Smooth muscle cell (in vitro differentiated cells): ENCODE data around the gene PARD3B. TPM values are rescaled to one million over a fixed set of nuclear protein-coding genes. Genes with fewer than 3 reads are reported as not detected.

Experiments
- DNase-seq: peaks from one replicate; lab custom pipeline; 2025; ENCODE audit not compliant: unreplicated experiment; lab: John Stamatoyannopoulos, UW
- H2AFZ ChIP-seq: fragments of 200-600 bp; sonication (generic); 2 replicates; pipeline ENCODE4 v1.6.0; 2016; ENCODE audit warnings: antibody characterized with exemption, low read depth, mild to moderate bottlenecking
- H3F3A ChIP-seq: fragments of 200-600 bp; sonication (generic); 2 replicates; pipeline ENCODE4 v1.6.0; 2017; ENCODE audit warnings: antibody characterized with exemption, low read depth
- H3K27ac ChIP-seq: fragments of 200-600 bp; sonication (generic); 2 replicates; pipeline ENCODE4 v1.5.1; 2016; ENCODE audit warnings: low read depth, mild to moderate bottlenecking
- H3K27me3 ChIP-seq: fragments of 200-600 bp; sonication (generic); 2 replicates; pipeline ENCODE4 v1.6.1; 2016; ENCODE audit warnings: low read depth, mild to moderate bottlenecking
- H3K36me3 ChIP-seq: fragments of 200-600 bp; sonication (generic); 2 replicates; pipeline ENCODE4 v1.5.1; 2016; ENCODE audit warnings: low read depth
- H3K4me1 ChIP-seq: fragments of 200-600 bp; sonication (generic); 2 replicates; pipeline ENCODE4 v1.5.1; 2016; ENCODE audit warnings: low read depth
- H3K4me2 ChIP-seq: fragments of 200-600 bp; sonication (generic); 2 replicates; pipeline ENCODE4 v1.6.0; 2016; ENCODE audit warnings: mild to moderate bottlenecking
- H3K4me3 ChIP-seq: fragments of 200-600 bp; sonication (generic); 2 replicates; pipeline ENCODE4 v1.5.1; 2016; ENCODE audit warnings: mild to moderate bottlenecking
- H3K79me2 ChIP-seq: fragments of 200-600 bp; sonication (generic); 2 replicates; pipeline ENCODE4 v1.6.0; 2016; ENCODE audit warnings: low read depth, mild to moderate bottlenecking
- H3K9ac ChIP-seq: fragments of 200-600 bp; sonication (generic); 2 replicates; pipeline ENCODE4 v1.6.0; 2016; ENCODE audit warnings: low read depth
- H3K9me3 ChIP-seq: fragments of 200-600 bp; sonication (generic); replicated peaks from 2 replicates; pipeline ENCODE4 v1.5.1; 2016; ENCODE audit warnings: low read depth
- H4K20me1 ChIP-seq: fragments of 200-600 bp; sonication (generic); 2 replicates; pipeline ENCODE4 v1.6.0; 2016; ENCODE audit warnings: low read depth
- WGBS: methylation state at CpG from one replicate; pipeline ENCODE4 v1.1.7; 2016; ENCODE audit warnings: low lambda C conversion rate; 5-methylcytosine and 5-hydroxymethylcytosine counted together
- polyA plus RNA-seq: library from polyadenylated mRNA; unstranded; fragments of >200 nt; fragmentation: Nextera tagmentation; extraction: Ambion mirVana; gene quantifications from 2 replicates; pipeline ENCODE4 v1.2.1, GENCODE V29; 2016
- total RNA-seq: library from RNA; depleted of rRNA; stranded (reverse); fragments of >200 nt; gene quantifications from 2 replicates; pipeline ENCODE4 v1.2.3, GENCODE V29; 2014
- TF ChIP-seq, protein P1 (sequence below): fragments of 200-600 bp; sonication (generic); IDR thresholded peaks from 2 replicates; pipeline ENCODE4 v1.5.1; 2017; ENCODE audit warnings: borderline replicate concordance, mild to moderate bottlenecking, antibody characterized with exemption; ENCODE audit not compliant: insufficient read depth, poor library complexity, severe bottlenecking

PARD3B gene
- total and polyA plus RNA-seq, 2 experiments from 2014 or later: 3.3 to 12.2 TPM

DNA sequence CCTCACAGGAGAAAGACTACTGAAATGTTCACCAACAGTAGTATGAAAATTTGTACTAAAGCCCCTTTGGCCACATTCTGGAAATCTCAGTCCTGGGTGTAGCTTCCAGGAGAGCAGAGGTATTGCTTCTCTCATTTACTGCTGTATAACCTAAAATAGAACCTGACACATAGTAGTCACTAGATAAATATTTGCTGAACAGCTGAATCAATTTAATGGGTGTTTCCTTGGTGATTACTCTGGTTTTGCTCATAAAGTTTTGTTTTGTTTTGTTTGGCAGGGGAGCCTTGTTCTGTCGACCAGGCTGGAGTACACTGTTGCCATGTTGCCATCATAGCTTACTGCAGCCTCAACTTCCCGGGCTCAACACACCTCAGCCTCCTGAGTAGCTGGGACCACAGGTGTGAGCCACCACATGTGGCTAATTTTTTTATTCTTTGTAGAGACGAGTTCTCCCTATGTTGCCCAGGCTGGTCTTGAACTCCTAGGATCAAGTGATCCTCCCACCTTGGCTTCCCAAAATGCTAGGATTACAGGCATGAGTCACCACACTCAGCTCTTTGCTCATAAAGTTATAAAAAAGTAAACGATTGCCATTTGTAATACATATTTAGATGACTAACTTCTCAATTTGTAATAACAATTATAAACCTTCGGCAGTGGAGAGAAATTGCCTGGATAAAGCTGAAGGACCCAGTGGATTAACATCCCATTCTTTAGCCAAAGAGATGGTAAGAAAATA is 11.5 kb upstream of the PARD3B start:
- 89% methylated on average over 5 of the region's 5 CpGs for WGBS
- H3K9ac ChIP-seq: no peak overlapping the region
- H3K79me2 ChIP-seq: no peaks in the 10 kb centered on the region
- H3K9me3 ChIP-seq: no peaks in the 10 kb centered on the region
- TF ChIP-seq, protein P1, sequence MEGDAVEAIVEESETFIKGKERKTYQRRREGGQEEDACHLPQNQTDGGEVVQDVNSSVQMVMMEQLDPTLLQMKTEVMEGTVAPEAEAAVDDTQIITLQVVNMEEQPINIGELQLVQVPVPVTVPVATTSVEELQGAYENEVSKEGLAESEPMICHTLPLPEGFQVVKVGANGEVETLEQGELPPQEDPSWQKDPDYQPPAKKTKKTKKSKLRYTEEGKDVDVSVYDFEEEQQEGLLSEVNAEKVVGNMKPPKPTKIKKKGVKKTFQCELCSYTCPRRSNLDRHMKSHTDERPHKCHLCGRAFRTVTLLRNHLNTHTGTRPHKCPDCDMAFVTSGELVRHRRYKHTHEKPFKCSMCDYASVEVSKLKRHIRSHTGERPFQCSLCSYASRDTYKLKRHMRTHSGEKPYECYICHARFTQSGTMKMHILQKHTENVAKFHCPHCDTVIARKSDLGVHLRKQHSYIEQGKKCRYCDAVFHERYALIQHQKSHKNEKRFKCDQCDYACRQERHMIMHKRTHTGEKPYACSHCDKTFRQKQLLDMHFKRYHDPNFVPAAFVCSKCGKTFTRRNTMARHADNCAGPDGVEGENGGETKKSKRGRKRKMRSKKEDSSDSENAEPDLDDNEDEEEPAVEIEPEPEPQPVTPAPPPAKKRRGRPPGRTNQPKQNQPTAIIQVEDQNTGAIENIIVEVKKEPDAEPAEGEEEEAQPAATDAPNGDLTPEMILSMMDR: no peak
- H3K36me3 ChIP-seq: no peaks in the 10 kb centered on the region
- no peak for DNase-seq
- H3F3A ChIP-seq: no peaks in the 10 kb centered on the region
- H3K4me2 ChIP-seq: no peak overlapping the region
- H3K4me1 ChIP-seq: peaks cover 13% of the 10 kb centered on the region
- H3K4me3 ChIP-seq: no peak overlapping the region
- H3K27me3 ChIP-seq: no peaks in the 10 kb centered on the region
- no peaks in the 10 kb centered on the region for H4K20me1 ChIP-seq
- no peak overlapping the region for H2AFZ ChIP-seq
- no peak overlapping the region for H3K27ac ChIP-seq

DNA sequence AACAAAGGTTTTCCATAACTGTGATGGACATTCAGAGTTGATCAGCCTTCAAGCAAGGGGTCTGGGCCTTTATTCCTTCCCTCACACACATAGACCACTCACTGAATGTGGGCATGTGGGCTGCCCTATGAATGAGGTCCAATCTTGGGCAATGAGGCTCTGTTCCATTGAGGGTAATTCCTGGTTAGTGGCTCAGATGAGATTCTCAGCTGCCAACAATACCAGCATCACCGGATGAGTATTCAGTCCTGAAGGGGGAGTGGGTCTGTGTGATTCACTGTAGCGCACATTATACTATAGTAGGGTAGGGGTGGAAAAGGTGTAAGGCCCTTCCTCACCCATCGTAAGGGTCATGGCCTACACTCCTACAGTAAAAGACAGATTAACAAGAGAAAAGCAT is 9.9 kb upstream of the PARD3B start:
- H3K4me1 ChIP-seq: peaks cover 19% of the 10 kb centered on the region
- TF ChIP-seq, protein P1: no peak
- no peaks in the 10 kb centered on the region for H3K36me3 ChIP-seq
- no peaks in the 10 kb centered on the region for H3F3A ChIP-seq
- H3K9me3 ChIP-seq: no peaks in the 10 kb centered on the region
- H3K4me3 ChIP-seq: no peak overlapping the region
- H2AFZ ChIP-seq: no peak overlapping the region
- no peaks in the 10 kb centered on the region for H4K20me1 ChIP-seq
- H3K9ac ChIP-seq: no peak overlapping the region
- DNase-seq: no peak
- H3K4me2 ChIP-seq: no peak overlapping the region
- H3K27ac ChIP-seq: no peak overlapping the region
- 97% methylated on average over 3 of the region's 3 CpGs for WGBS
- H3K79me2 ChIP-seq: no peaks in the 10 kb centered on the region
- H3K27me3 ChIP-seq: no peaks in the 10 kb centered on the region

DNA sequence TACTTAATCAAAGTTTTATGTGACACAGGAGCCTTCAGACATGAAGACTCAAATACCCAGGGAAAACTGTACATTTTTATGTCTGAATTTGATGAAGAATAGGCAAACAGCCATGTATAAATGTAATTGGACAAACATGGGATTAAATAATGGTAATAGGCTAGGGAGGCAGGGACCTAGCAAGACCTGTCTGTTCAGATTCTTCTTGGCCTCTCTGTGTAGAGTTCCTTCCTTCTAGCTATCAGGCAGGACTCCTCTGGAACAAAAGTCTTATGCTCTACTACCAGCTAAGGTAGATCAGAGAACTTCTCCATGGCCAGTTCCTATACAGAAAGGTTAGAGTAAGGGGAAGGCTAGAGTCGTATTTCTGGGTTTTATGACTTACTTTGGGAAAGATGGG is 9.5 kb upstream of the PARD3B start:
- TF ChIP-seq, protein P1: no peak
- WGBS: 88% methylated on average over 1 of the region's 1 CpG

More for the DNA sequence above, 9.5 kb upstream of the PARD3B start:
- Histone ChIP-seq H3K4me1 (peaks cover 19% of the 10 kb centered on the region), H2AFZ (no peak overlapping the region), H3K79me2 (no peaks in the 10 kb centered on the region), H3K9ac (no peak overlapping the region), H3K9me3 (no peaks in the 10 kb centered on the region), H3K27ac (no peak overlapping the region), H3K4me2 (no peak overlapping the region), H4K20me1 (no peaks in the 10 kb centered on the region), H3F3A (no peaks in the 10 kb centered on the region), H3K36me3 (no peaks in the 10 kb centered on the region), H3K27me3 (no peaks in the 10 kb centered on the region), H3K4me3 (no peak overlapping the region)
- DNase-seq: no peak
